Right lobe of liver (tissue), 4 donors: Measurements from ENCODE around the gene EPS8.

Experiments
- CTCF ChIP-seq, 4 donors: fragments of 200-600 bp in 3 of 4; fragments of 450-650 bp in 1 of 4; IDR thresholded peaks; one replicate each; pipeline versions ENCODE4 v1.5.1 to v1.8.0; 2016 to 2022; ENCODE audit warnings: antibody characterized with exemption in 4 of 4, mild to moderate bottlenecking in 2 of 4
- POLR2A ChIP-seq: fragments of 450-650 bp; IDR thresholded peaks from one replicate; pipeline ENCODE4 v1.6.1; 2017; ENCODE audit warnings: antibody characterized with exemption, mild to moderate bottlenecking
- donor health status: DM: no; HTN: no; CAD: no.
- donor health status: DM: no; HTN: no; CAD: no.
- donor health status: DM: no; HTN: yes; CAD: no.

- TF ChIP-seq POLR2A = no peak
- no peak for TF ChIP-seq CTCF (IDR thresholded peaks at IDR 0.05)
Measured at GRCh38 chr12:15714256-15714655, 74.9 kb downstream of the EPS8 start.
